CD14-positive monocyte (primary cell): ENCODE measurements around the gene ADH4. TPM values are rescaled to one million over a fixed set of nuclear protein-coding genes. Genes with fewer than 3 reads are reported as not detected.

ENCODE experiments used
- DNase-seq, 3 donors: peaks; one replicate each; pipeline ENCODE4 v3.0.0-alpha.2; 2011 to 2022
- H2AFZ ChIP-seq: 2 replicates; pipeline ENCODE4 v1.6.0; 2012; ENCODE audit warnings: mild to moderate bottlenecking, low read depth, low read length, inconsistent platforms; ENCODE audit not compliant: insufficient read depth, poor library complexity, severe bottlenecking
- H3K27ac ChIP-seq, 2 donors: 1 replicate in 1 of 2; 2 replicates in 1 of 2; pipeline ENCODE4 v1.5.1; 2012 to 2013; ENCODE audit warnings: low read length in 2 of 2, control low read depth in 1 of 2, inconsistent platforms in 1 of 2, low read depth in 1 of 2, mild to moderate bottlenecking in 1 of 2
- H3K27me3 ChIP-seq, 2 donors: one replicate each; pipeline versions ENCODE4 v1.6.0 to v1.6.1; 2011 to 2013; ENCODE audit warnings: low read length in 2 of 2; ENCODE audit not compliant: control insufficient read depth in 2 of 2, insufficient read depth in 2 of 2
- H3K36me3 ChIP-seq, 2 donors: replicated peaks in 1 of 2; 1 replicate in 1 of 2; 2 replicates in 1 of 2; pipeline versions ENCODE4 v1.5.1 to v1.6.1; 2012 to 2013; ENCODE audit warnings: low read length in 2 of 2, control low read depth in 1 of 2, inconsistent platforms in 1 of 2, mild to moderate bottlenecking in 1 of 2; ENCODE audit not compliant: insufficient read depth in 2 of 2, control insufficient read depth in 1 of 2
- H3K4me1 ChIP-seq, 2 donors: 1 replicate in 1 of 2; 2 replicates in 1 of 2; pipeline versions ENCODE4 v1.5.1 to v1.6.1; 2012 to 2013; ENCODE audit warnings: low read length in 2 of 2, control low read depth in 1 of 2, inconsistent platforms in 1 of 2, mild to moderate bottlenecking in 1 of 2, moderate library complexity in 1 of 2; ENCODE audit not compliant: insufficient read depth in 2 of 2, control insufficient read depth in 1 of 2
- H3K4me2 ChIP-seq: replicated peaks from 2 replicates; pipeline ENCODE3; 2012; ENCODE audit warnings: low read length, moderate library complexity, mild to moderate bottlenecking; ENCODE audit not compliant: poor library complexity, severe bottlenecking; ENCODE audit errors: extremely low read depth
- H3K4me3 ChIP-seq, 3 experiments: fragments of 200-600 bp in 1 of 3; sonication (generic) in 1 of 3; replicated peaks in 1 of 3; 1 replicate in 2 of 3; 2 replicates in 1 of 3; pipeline ENCODE4 v1.5.1; 2011 to 2013; ENCODE audit warnings: low read length in 3 of 3, mild to moderate bottlenecking in 3 of 3, control low read depth in 2 of 3, low read depth in 2 of 3, inconsistent platforms in 1 of 3, moderate library complexity in 1 of 3
- H3K79me2 ChIP-seq: 2 replicates; pipeline ENCODE4 v1.6.0; 2012; ENCODE audit warnings: mild to moderate bottlenecking, control low read depth, inconsistent platforms, low read length, moderate library complexity; ENCODE audit not compliant: insufficient read depth
- H3K9ac ChIP-seq: 2 replicates; pipeline ENCODE4 v1.6.0; 2017; ENCODE audit warnings: low read length, mild to moderate bottlenecking; ENCODE audit not compliant: insufficient read depth, poor library complexity, severe bottlenecking
- H3K9me3 ChIP-seq, 2 donors: replicated peaks in 1 of 2; 1 replicate in 1 of 2; 2 replicates in 1 of 2; pipeline versions ENCODE4 v1.5.1 to v1.6.1; 2012 to 2013; ENCODE audit warnings: low read length in 2 of 2, control low read depth in 1 of 2; ENCODE audit not compliant: control insufficient read depth in 1 of 2, insufficient read depth in 1 of 2
- H4K20me1 ChIP-seq: 2 replicates; pipeline ENCODE4 v1.6.0; 2012; ENCODE audit warnings: mild to moderate bottlenecking, low read length, control low read depth, moderate library complexity; ENCODE audit not compliant: insufficient read depth
- H3K27ac Mint-ChIP-seq, 7 donors: one replicate each; pipeline ENCODE4 v1.8.0; 2020; ENCODE audit warnings: mild to moderate bottlenecking in 7 of 7, mixed read lengths in 7 of 7, moderate library complexity in 6 of 7, inconsistent platforms in 2 of 7
- H3K27me3 Mint-ChIP-seq, 3 donors: one replicate each; pipeline ENCODE4 v1.8.0; 2021 to 2022; ENCODE audit warnings: low read depth in 3 of 3, mild to moderate bottlenecking in 3 of 3, mixed read lengths in 3 of 3, moderate library complexity in 3 of 3, inconsistent platforms in 1 of 3
- H3K36me3 Mint-ChIP-seq, 2 donors: one replicate each; pipeline ENCODE4 v1.8.0; 2020; ENCODE audit warnings: mixed read lengths in 2 of 2, inconsistent platforms in 1 of 2, mild to moderate bottlenecking in 1 of 2
- H3K4me1 Mint-ChIP-seq: one replicate; pipeline ENCODE4 v1.8.0; 2020; ENCODE audit warnings: mild to moderate bottlenecking, mixed read lengths
- H3K4me3 Mint-ChIP-seq, 2 donors: one replicate each; pipeline ENCODE4 v1.8.0; 2020; ENCODE audit warnings: mild to moderate bottlenecking in 2 of 2, mixed read lengths in 2 of 2, moderate library complexity in 1 of 2
- H3K9me3 Mint-ChIP-seq, 7 donors: one replicate each; pipeline ENCODE4 v1.8.0; 2020 to 2022; ENCODE audit warnings: mixed read lengths in 7 of 7, mild to moderate bottlenecking in 6 of 7, moderate library complexity in 6 of 7, inconsistent platforms in 2 of 7
- WGBS: methylation state at CpG from one replicate; pipeline ENCODE4 v1.1.5; 2013; ENCODE audit warnings: missing lambda C conversion rate; ENCODE audit not compliant: insufficient coverage; 5-methylcytosine and 5-hydroxymethylcytosine counted together
- intact Hi-C, 2 donors: fragments of 100-400 bp; cut with micrococcal nuclease; formaldehyde crosslinking; loops; one replicate each; pipeline versions ENCODE4 v1.15.0 to v1.15.1; 2023
- polyA plus RNA-seq, 3 donors: library from polyadenylated mRNA; depleted of rRNA in 1 of 3; unstranded in 2 of 3; stranded (reverse) in 1 of 3; fragments of 300-500 nt in 2 of 3; fragments of >200 nt in 1 of 3; fragmentation: Illumina TruSeq in 2 of 3; gene quantifications; 1 replicate in 2 of 3; 2 replicates in 1 of 3; pipeline ENCODE4 v1.2.3, GENCODE V29; 2012 to 2021
- TF ChIP-seq, protein P1 (sequence below): fragments of 200-600 bp; IDR thresholded peaks from one replicate; pipeline ENCODE4 v1.8.0; 2022; ENCODE audit warnings: antibody characterized with exemption, mild to moderate bottlenecking

ADH4 gene
- polyA plus RNA-seq, 3 donors: not detected

DNA sequence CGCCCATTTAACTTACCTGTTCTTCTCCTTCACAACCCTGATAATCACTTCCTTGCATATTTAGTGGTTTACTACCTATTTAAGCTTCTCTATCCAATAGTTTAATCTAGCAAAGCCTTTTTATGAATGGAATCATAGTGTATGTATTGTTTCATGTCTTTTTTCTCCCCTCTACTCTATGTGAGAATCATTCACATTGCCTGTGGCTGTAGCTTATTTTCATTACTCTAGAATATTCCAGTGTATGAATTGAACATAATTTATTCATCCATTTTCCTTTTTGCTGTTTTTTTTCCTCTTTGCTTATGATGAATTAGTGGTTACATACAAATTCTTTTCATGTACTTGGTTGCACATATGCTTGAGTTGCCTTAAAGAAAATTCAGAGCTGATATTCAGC is 490 bp upstream of the ADH4 start:
- Histone ChIP-seq H3K4me2 (no peak overlapping the region), H3K36me3 (no peaks in the 10 kb centered on the region), H3K27ac (no peak overlapping the region), H3K4me1 (no peaks in the 10 kb centered on the region), H3K79me2 (no peaks in the 10 kb centered on the region), H3K4me3 (no peak overlapping the region), H2AFZ (no peak overlapping the region), H3K27me3 (no peaks in the 10 kb centered on the region), H4K20me1 (no peaks in the 10 kb centered on the region), H3K9ac (no peak overlapping the region), H3K9me3 (no peaks in the 10 kb centered on the region)
- DNase-seq: no peak
- intact Hi-C loops: no loop called here
- Mint-ChIP-seq H3K27ac (no peak overlapping the region), H3K36me3 (no peaks in the 10 kb centered on the region), H3K9me3 (peaks cover 0 to 7% (median 0%) of the 10 kb centered on the region in 7 donors), H3K4me1 (no peaks in the 10 kb centered on the region), H3K4me3 (no peak overlapping the region), H3K27me3 (no peaks in the 10 kb centered on the region)
- TF ChIP-seq, protein P1, sequence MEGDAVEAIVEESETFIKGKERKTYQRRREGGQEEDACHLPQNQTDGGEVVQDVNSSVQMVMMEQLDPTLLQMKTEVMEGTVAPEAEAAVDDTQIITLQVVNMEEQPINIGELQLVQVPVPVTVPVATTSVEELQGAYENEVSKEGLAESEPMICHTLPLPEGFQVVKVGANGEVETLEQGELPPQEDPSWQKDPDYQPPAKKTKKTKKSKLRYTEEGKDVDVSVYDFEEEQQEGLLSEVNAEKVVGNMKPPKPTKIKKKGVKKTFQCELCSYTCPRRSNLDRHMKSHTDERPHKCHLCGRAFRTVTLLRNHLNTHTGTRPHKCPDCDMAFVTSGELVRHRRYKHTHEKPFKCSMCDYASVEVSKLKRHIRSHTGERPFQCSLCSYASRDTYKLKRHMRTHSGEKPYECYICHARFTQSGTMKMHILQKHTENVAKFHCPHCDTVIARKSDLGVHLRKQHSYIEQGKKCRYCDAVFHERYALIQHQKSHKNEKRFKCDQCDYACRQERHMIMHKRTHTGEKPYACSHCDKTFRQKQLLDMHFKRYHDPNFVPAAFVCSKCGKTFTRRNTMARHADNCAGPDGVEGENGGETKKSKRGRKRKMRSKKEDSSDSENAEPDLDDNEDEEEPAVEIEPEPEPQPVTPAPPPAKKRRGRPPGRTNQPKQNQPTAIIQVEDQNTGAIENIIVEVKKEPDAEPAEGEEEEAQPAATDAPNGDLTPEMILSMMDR: no peak
- no CpG with 5 or more reads among the region's 1 CpG for WGBS

DNA sequence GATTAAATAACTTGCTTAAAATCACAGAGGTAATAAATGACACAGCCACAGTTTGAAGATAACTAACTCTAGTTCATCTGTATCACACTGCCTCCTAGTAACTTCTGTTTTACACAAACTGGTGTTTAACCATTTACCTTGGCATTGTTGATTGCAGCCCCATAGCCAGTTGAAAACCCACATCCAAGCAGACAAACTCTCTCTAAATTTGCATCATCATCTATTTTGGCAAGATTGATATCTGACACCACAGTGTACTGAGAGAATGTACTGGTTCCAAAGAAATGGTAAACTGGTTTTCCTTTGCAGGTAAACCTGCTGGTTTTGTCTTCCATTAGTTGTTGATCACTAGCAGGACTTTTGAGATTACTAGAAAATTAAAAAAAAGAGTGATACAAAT is 7.8 kb downstream of the ADH4 start:
- H3K9me3 Mint-ChIP-seq: peaks cover 0 to 2% (median 0%) of the 10 kb centered on the region in 7 donors
- H3K27ac Mint-ChIP-seq: no peak overlapping the region
- Histone ChIP-seq H3K9ac (no peak overlapping the region), H2AFZ (no peak overlapping the region), H3K4me2 (no peak overlapping the region), H3K79me2 (no peaks in the 10 kb centered on the region), H3K27me3 (no peaks in the 10 kb centered on the region), H3K36me3 (no peaks in the 10 kb centered on the region), H4K20me1 (no peaks in the 10 kb centered on the region), H3K4me1 (no peaks in the 10 kb centered on the region), H3K9me3 (no peaks in the 10 kb centered on the region), H3K4me3 (no peak overlapping the region), H3K27ac (no peak overlapping the region)
- DNase-seq: no peak
- no peaks in the 10 kb centered on the region for H3K36me3 Mint-ChIP-seq
- H3K4me3 Mint-ChIP-seq: no peak overlapping the region
- TF ChIP-seq, protein P1: no peak
- no peaks in the 10 kb centered on the region for H3K4me1 Mint-ChIP-seq
- H3K27me3 Mint-ChIP-seq: no peaks in the 10 kb centered on the region
- intact Hi-C loops: no loop called here
